Endometrial microvascular endothelial cells (primary cell): ENCODE data around the gene SUDS3. TPM values are rescaled to one million over a fixed set of nuclear protein-coding genes. Genes with fewer than 3 reads are reported as not detected.
"Not testable (repeated sequence)": the region's sequence is repeated elsewhere in the genome, so short reads cannot be mapped to it uniquely, and the experiment has no call there.

Experiments
- in situ Hi-C: cut with HindIII; loops from 2 replicates; pipeline ENCODE4 v1.10.0; 2017; ENCODE audit warnings: low sequenced_read_pairs, low pct_unique_long_range_greater_than_20kb; ENCODE audit errors: inconsistent ontology term
- total RNA-seq: library from RNA; depleted of rRNA; stranded (reverse); fragments of >200 nt; gene quantifications from one replicate; pipeline ENCODE4 v1.2.3, GENCODE V29; 2015; ENCODE audit errors: inconsistent ontology term

SUDS3 gene
- total RNA-seq, 1 donor from 2014 or later: 17.7 TPM

DNA sequence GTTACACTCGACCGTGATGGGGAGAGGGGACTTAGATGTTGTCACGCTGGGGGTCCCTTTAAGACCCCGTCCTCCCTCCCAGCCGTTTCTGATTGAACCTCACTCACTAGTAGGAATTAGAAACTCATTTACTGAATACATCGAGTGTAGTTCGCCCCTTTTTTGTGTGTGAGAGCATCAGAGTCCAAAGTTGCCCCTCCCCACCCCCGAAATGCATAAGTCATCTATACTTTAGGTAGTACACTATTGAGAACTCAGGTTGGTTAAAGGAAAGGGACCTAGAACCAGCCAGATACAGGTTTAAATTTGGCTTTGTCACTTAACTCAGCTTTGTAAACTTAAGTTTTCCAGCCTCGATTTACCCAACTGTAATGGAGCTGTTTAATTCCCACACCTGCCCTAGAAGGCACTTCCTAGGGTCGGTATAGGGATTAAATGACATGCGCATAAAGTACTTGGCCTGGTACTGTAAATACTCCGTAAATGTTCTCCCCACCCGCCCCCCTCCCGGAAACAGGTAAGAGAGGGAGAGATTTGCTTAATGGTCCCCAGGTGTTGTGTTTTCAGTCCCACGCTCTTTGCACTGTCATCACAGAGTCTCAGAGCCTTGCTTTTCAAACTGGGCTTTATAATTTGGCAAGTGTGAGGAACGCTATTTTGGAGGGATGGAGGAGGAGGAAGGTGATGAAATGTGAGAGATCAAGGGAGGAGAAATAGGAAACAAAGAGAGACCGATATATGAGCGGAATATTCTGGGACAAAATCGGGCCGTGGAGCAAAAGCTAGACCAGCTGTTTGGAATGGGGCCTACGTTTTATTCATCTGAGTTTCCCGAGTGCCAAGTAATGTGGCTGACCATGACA lies 897 bp downstream of the SUDS3 start:
- in situ Hi-C loops: loop anchor here (10.0 kb wide), 1 partner anchor 192 kb away; no protein-coding TSS in a partner anchor

- in situ Hi-C loops: loop anchor here (10.0 kb wide), 1 partner anchor 193 kb away; no protein-coding TSS in a partner anchor
Measured at GRCh38 chr12:118377884-118378470, 1.6 kb downstream of the SUDS3 start.

DNA sequence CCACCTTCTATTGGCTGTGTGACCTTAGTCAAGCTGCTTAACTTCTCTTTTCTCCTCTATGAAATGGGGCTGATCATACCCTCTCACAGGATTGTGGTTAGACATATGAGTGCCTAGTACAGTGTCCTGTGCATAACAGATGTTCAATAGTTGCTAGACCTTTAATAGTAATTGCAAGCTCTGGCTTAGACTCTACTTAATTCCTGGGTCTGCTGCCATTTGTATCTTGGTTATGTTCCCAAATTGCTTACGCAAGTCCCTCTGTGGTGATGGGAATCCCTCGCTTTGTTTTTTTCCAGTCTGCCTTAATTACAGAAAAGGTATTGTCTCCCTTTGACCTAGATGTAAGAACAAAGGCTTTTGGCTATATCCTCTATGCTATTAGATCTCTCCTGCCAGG lies 15.1 kb downstream of the SUDS3 start:
- in situ Hi-C loops: no loop called here

- in situ Hi-C loops: no loop called here
Measured at GRCh38 chr12:118391836-118392235, 15.5 kb downstream of the SUDS3 start.

GRCh38 chr12:118397708-118398440 lies 21.5 kb downstream of the SUDS3 start:
- in situ Hi-C loops: no loop called here

DNA sequence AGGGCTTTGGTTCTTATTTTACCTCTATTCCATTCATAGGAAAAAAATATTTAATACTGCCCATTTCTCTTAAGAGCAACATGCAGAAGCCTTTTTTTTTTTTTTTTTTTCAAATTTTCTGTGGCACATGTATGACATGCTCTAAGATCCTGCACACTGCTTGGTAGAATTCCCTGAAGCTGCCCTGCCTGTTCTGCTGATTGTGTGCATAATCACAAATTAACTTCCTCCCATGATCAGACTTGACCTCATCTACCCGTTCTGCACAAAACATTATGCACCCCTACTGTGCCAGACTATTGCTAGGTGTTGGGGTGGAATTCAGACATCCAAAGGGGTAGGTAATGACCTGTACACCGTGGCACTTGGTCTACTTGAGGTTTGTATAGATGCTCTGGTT lies 22.2 kb downstream of the SUDS3 start:
- in situ Hi-C loops: no loop called here

GRCh38 chr12:118398940-118399339 lies 22.6 kb downstream of the SUDS3 start:
- in situ Hi-C loops: no loop called here

DNA sequence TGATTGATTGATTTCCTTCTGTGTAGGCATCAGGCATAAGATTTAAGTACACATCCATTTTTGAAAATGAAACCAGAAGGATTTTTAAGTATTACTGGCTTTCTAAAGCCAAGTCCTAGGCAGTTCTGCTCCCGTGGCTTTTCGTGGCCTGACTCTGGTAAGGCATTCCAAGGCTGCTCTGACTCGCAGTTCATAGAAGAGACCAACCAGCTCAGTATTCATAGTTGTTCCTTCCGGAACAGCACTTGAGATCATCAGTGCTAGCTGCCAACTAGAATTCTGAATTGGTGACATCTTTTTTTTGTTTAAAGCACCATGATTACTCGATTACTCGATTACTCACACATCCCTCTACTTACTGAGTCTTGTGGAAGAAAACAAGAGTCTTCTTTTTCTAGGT lies 25.9 kb downstream of the SUDS3 start:
- in situ Hi-C loops: no loop called here

- in situ Hi-C loops: no loop called here
Measured at GRCh38 chr12:118404876-118405521, 28.6 kb downstream of the SUDS3 start.

DNA sequence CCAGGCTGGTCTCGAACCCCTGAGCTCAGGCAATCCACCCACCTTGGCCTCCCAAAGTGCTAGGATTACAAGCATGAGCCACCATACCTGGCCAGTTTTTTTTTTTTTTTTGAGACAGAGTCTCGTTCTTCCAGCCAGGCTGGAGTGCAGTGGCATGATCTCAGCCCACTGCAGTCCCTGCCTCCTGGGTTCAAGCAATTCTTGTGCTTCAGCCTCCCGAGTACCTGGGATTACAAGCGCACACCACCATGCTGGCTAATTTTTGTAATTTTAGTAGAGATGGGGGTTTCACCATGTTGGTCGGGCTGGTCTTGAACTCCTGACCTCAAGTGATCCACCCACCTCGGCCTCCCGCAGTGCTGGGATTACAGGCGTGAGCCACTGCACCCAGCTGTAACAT lies 31.9 kb downstream of the SUDS3 start:
- in situ Hi-C loops: not testable (repeated sequence)

DNA sequence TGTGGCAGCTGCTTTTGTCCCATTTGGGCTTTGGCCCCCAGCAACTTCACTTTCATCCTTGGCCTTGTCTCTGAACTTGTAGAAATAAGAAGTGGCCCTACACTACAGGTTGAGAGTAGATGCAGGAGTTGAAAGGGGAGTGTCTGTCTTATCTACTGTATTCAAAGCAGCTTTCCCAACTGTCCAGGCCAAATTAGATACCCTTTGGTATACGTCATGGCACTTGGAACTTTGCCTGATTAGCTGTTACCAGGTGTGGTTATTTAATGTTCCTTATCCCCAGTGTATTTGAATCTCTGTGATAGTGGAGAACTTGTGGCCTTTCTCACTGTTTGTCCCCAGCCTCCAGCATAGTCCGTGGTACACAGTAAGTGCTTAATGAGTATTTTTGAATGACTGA lies 33.5 kb downstream of the SUDS3 start:
- in situ Hi-C loops: no loop called here

DNA sequence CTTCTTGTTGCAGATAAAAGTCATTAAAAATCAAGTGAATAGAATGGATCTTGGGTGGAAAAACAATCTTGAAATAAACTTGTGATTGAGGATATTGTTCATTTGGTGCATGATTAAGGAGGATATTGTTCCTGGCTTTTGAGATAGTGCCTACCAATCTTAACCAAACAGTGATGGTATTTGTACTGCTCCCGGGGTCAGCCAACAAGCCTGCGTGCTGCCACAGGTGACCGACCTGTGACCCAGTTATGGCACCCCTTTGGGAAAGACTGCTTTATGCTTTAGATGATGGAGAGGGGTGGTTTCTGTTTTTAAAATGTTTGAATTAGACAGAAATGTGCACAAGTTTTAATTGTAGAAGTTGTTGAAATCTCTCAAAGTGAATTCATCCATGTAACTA lies 41.6 kb downstream of the SUDS3 start:
- in situ Hi-C loops: no loop called here

DNA sequence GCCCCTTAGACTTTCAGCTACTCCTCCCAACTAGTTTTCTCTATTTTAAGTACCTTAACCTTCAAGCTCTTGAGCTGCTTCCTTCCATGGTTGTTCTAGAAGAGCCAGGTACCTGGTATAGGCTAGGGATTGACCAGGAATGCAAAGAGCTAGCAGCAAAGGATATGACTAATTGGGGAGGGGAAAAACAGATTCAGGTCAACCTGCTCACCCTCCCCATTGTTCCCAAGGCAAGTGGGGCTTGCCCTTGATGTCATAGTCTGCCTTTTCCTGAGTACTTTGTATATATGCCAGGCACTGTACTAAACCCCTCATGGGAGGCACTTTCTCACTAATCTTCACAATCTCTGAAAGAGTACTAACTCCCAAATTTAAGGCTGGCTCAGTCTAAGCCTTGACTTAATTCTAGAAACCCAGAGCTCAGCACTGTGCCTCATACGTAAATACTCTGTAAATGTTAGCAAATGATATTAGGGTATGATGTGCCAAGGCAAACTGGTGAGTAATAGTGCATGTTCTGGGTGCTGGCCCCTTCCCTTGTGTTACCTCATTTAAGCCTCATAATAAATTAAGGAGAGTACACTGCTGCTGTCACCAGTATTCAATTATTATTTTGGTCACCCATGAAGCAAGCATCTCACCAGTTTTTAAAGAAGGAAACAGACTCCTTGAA lies 42.2 kb downstream of the SUDS3 start:
- in situ Hi-C loops: no loop called here

DNA sequence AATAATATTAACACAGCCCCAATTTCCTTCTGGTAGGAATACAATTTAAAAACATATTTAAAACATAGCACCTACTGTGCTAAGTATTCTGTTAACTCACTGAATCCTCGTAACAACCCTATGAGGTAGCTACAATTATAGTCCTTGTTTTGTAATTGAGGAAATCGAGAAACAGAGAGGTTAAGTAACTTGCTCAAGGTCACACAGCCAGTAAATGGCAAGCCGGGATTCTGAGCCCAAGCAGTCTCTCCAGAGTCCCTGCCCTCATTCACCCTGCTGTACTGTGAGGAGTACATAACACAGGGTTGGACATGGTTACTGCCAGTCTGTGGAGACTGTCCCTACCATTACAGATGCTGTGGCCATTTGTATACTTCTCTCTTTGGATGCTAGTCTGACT lies 44.3 kb downstream of the SUDS3 start:
- in situ Hi-C loops: no loop called here

DNA sequence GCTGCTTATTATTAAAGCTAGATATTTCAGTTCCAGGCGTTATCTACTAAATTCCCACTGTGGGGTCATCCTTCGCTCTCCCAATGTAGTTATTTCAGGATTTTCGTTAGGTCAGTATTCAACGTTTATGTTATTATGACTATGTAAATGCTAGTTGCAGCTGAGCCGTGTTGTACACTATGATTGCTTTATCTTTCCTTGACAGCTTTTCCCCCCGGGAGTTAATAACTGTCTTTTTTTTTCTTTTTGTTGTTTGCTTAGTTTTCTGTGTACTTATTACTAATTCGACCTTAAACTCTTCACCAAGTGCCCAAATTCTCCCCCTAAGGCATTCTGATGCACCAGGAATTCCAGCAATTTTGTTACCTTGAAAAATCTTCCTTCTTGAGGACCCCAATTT lies 48.5 kb downstream of the SUDS3 start:
- in situ Hi-C loops: no loop called here

GRCh38 chr12:118425364-118425763 lies 49.0 kb downstream of the SUDS3 start:
- in situ Hi-C loops: no loop called here

DNA sequence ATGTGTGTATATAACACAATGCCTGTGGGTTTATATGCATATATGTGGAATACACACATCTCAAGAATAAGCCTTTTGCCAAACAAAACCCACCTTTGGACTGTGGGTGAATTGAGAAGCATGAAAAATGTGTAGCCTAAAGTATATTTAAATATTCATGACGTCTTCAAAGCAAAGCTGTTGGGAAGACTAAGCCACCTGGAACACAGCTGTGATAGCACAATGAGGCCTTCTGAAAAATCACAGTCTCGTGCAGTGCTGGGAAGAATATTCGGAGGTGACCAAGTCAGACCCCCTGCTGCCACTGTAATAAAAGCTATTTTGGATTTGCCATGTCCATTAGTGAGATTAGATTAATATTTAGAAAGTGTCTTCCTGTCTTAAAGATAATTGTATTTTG lies 51.5 kb downstream of the SUDS3 start:
- in situ Hi-C loops: no loop called here

- in situ Hi-C loops: no loop called here
Measured at GRCh38 chr12:118428643-118429042, 52.3 kb downstream of the SUDS3 start.
